GM23338 (cell line): ENCODE results near the gene C1orf21. TPM values are rescaled to one million over a fixed set of nuclear protein-coding genes. Genes with fewer than 3 reads are reported as not detected.
A peak's percentile ranks its signal among the peaks of the same experiment; 100 is the strongest.

ENCODE experiments used
- ATAC-seq: fragments of 200-7000 bp; cut with Tn5 transposase; 3 replicates; pipeline ENCODE4 v1.9.1; 2020
- DNase-seq: peaks from one replicate; pipeline ENCODE4 v3.0.0-alpha.2; 2015; ENCODE audit warnings: low spot score
- H2AFZ ChIP-seq: fragments of 200-600 bp; sonication (generic); 2 replicates; pipeline ENCODE4 v1.8.0; 2016; ENCODE audit warnings: antibody characterized with exemption, mild to moderate bottlenecking, moderate library complexity
- H3F3A ChIP-seq: fragments of 200-600 bp; sonication (generic); replicated peaks from 2 replicates; pipeline ENCODE4 v1.8.0; 2017; ENCODE audit warnings: antibody characterized with exemption, mixed run types, low read depth
- H3K27ac ChIP-seq: fragments of 200-600 bp; sonication (generic); 2 replicates; pipeline ENCODE4 v1.6.1; 2016; ENCODE audit warnings: low read depth
- H3K27me3 ChIP-seq: fragments of 200-600 bp; sonication (generic); 2 replicates; pipeline ENCODE4 v1.8.0; 2016; ENCODE audit warnings: mild to moderate bottlenecking, mixed run types, moderate library complexity; ENCODE audit not compliant: insufficient read depth
- H3K36me3 ChIP-seq: fragments of 200-600 bp; sonication (generic); 2 replicates; pipeline ENCODE4 v1.8.0; 2016; ENCODE audit warnings: mild to moderate bottlenecking; ENCODE audit not compliant: insufficient read depth
- H3K4me1 ChIP-seq: fragments of 200-600 bp; sonication (generic); 2 replicates; pipeline ENCODE4 v1.8.0; 2016; ENCODE audit warnings: mild to moderate bottlenecking, moderate library complexity; ENCODE audit not compliant: insufficient read depth
- H3K4me2 ChIP-seq: fragments of 200-600 bp; sonication (generic); 2 replicates; pipeline ENCODE4 v1.7.1; 2017; ENCODE audit warnings: mixed run types
- H3K4me3 ChIP-seq: fragments of 200-600 bp; sonication (generic); 2 replicates; pipeline ENCODE4 v1.6.1; 2016; ENCODE audit warnings: mixed run types
- H3K79me2 ChIP-seq: fragments of 200-600 bp; sonication (generic); replicated peaks from 2 replicates; pipeline ENCODE4 v1.8.0; 2017; ENCODE audit warnings: mild to moderate bottlenecking; ENCODE audit not compliant: insufficient read depth
- H3K9me2 ChIP-seq: fragments of 200-600 bp; sonication (generic); 2 replicates; pipeline ENCODE4 v1.8.0; 2017; ENCODE audit not compliant: insufficient read depth
- H4K20me1 ChIP-seq: fragments of 200-600 bp; sonication (generic); replicated peaks from 2 replicates; pipeline ENCODE4 v1.8.0; 2017; ENCODE audit warnings: mild to moderate bottlenecking; ENCODE audit not compliant: insufficient read depth
- H3K27ac Mint-ChIP-seq: 2 replicates; pipeline ENCODE4 v1.8.0; 2020; ENCODE audit warnings: inconsistent platforms, mild to moderate bottlenecking, moderate library complexity, mixed read lengths
- H3K27me3 Mint-ChIP-seq: 3 replicates; pipeline ENCODE4 v1.8.0; 2022; ENCODE audit warnings: low read depth, mild to moderate bottlenecking, moderate library complexity, mixed read lengths, inconsistent platforms; ENCODE audit not compliant: insufficient read depth, poor library complexity
- H3K36me3 Mint-ChIP-seq: 3 replicates; pipeline ENCODE4 v1.8.0; 2021; ENCODE audit warnings: low read depth, mild to moderate bottlenecking, inconsistent platforms, moderate library complexity, mixed read lengths
- H3K4me1 Mint-ChIP-seq: 3 replicates; pipeline ENCODE4 v1.8.0; 2020; ENCODE audit warnings: mild to moderate bottlenecking, inconsistent platforms, mixed read lengths
- H3K4me3 Mint-ChIP-seq: 3 replicates; pipeline ENCODE4 v1.8.0; 2021; ENCODE audit warnings: moderate library complexity, mild to moderate bottlenecking, inconsistent platforms, mixed read lengths
- H3K9me3 Mint-ChIP-seq: 3 replicates; pipeline ENCODE4 v1.8.0; 2020; ENCODE audit warnings: moderate library complexity, mild to moderate bottlenecking, inconsistent platforms, mixed read lengths
- CREB1 ChIP-seq: fragments of 250-450 bp; sonication (Bioruptor Pico); IDR thresholded peaks from 2 replicates; pipeline ENCODE4 v1.5.0; 2020; ENCODE audit warnings: low read depth, mild to moderate bottlenecking, moderate library complexity
- CTCF ChIP-seq, 2 experiments: fragments of 200-600 bp in 1 of 2; sonication (generic) in 1 of 2; conservative IDR thresholded peaks; 2 replicates each; pipeline versions ENCODE4 v1.5.1 to v1.6.1; 2016 to 2017; ENCODE audit warnings: antibody characterized with exemption in 2 of 2, low read depth in 2 of 2, mild to moderate bottlenecking in 2 of 2, moderate library complexity in 1 of 2
- EZH2 ChIP-seq: fragments of 200-600 bp; sonication (generic); IDR thresholded peaks from one replicate; pipeline ENCODE4 v1.8.0; 2017; ENCODE audit warnings: antibody characterized with exemption, mild to moderate bottlenecking, low read depth; ENCODE audit not compliant: unreplicated experiment
- JUNB ChIP-seq: IDR thresholded peaks from one replicate; pipeline ENCODE4 v1.6.1; 2016; ENCODE audit warnings: antibody characterized with exemption; ENCODE audit not compliant: unreplicated experiment
- REST ChIP-seq: IDR thresholded peaks from one replicate; pipeline ENCODE4 v1.6.1; 2018; ENCODE audit warnings: antibody characterized with exemption; ENCODE audit not compliant: unreplicated experiment
- ZNF114 ChIP-seq: fragments of 250-450 bp; sonication (Bioruptor Pico); IDR thresholded peaks from 2 replicates; pipeline ENCODE4 v1.5.0; 2020; ENCODE audit warnings: mild to moderate bottlenecking, moderate library complexity
- polyA plus RNA-seq: library from polyadenylated mRNA; unstranded; fragments of >200 nt; fragmentation: Nextera tagmentation; extraction: Ambion mirVana; gene quantifications from 2 replicates; pipeline ENCODE4 v1.2.1, GENCODE V29; 2016
- total RNA-seq: library from RNA; depleted of rRNA; stranded (reverse); fragments of >200 nt; shearing (Covaris generic); gene quantifications from 2 replicates; pipeline ENCODE4 v1.2.3, GENCODE V29; 2014

Gene C1orf21
- total and polyA plus RNA-seq, 2 experiments from 2014 or later, result 28.0 to 40.4 TPM

GRCh38 chr1:184456189-184456588 is 69.4 kb downstream of the C1orf21 start:
- Histone ChIP-seq H3K4me2 (peak overlapping the region; percentile 11; the same call in 1 of the 2 replicates), H4K20me1 (no peaks in the 10 kb centered on the region), H3K4me1 (peaks cover 58% of the 10 kb centered on the region), H3K9me2 (no peaks in the 10 kb centered on the region), H3F3A (0 out of 2 replicates have a peak, but pooled peaks cover 2% of the 10 kb centered on the region), H3K27me3 (no peaks in the 10 kb centered on the region), H3K4me3 (no peak overlapping the region), H3K27ac (no peak overlapping the region), H3K79me2 (peaks cover 94% of the 10 kb centered on the region), H3K36me3 (no peaks in the 10 kb centered on the region), H2AFZ (no peak overlapping the region)
- peaks cover 63% of the 10 kb centered on the region for H3K4me1 Mint-ChIP-seq
- H3K4me3 Mint-ChIP-seq, result no peak overlapping the region
- ATAC-seq (no peak), DNase-seq (no peak)
- H3K36me3 Mint-ChIP-seq, result peaks cover 11% of the 10 kb centered on the region; the same call in 1 of the 3 replicates
- H3K27me3 Mint-ChIP-seq, result no peaks in the 10 kb centered on the region
- H3K27ac Mint-ChIP-seq, result no peak overlapping the region
- H3K9me3 Mint-ChIP-seq, result no peaks in the 10 kb centered on the region; the same call in 2 of the 3 replicates
- TF ChIP-seq REST (no peak), EZH2 (no peak)

GRCh38 chr1:184457500-184457899 is 70.7 kb downstream of the C1orf21 start:
- H3K27me3 Mint-ChIP-seq, result no peaks in the 10 kb centered on the region
- Histone ChIP-seq H3K36me3 (no peaks in the 10 kb centered on the region), H3K79me2 (peaks cover 96% of the 10 kb centered on the region), H2AFZ (no peak overlapping the region), H3F3A (no peaks in the 10 kb centered on the region), H3K4me2 (no peak overlapping the region), H3K4me1 (peaks cover 63% of the 10 kb centered on the region), H4K20me1 (no peaks in the 10 kb centered on the region), H3K27ac (no peak overlapping the region), H3K4me3 (no peak overlapping the region), H3K27me3 (no peaks in the 10 kb centered on the region), H3K9me2 (no peaks in the 10 kb centered on the region)
- H3K9me3 Mint-ChIP-seq, result no peaks in the 10 kb centered on the region; the same call in 2 of the 3 replicates
- H3K27ac Mint-ChIP-seq, result peak overlapping the region; percentile 67; the same call in 1 of the 2 replicates
- ATAC-seq (no peak), DNase-seq (no peak)
- H3K36me3 Mint-ChIP-seq, result peaks cover 11% of the 10 kb centered on the region; the same call in 1 of the 3 replicates
- peaks cover 68% of the 10 kb centered on the region for H3K4me1 Mint-ChIP-seq
- no peak overlapping the region for H3K4me3 Mint-ChIP-seq
- TF ChIP-seq CTCF (conservative IDR thresholded peaks at IDR 0.05; ENCODE audit: low read depth in 2 of 2) (no peak), JUNB (no peak), ZNF114 (CRISPR knock-in tag) (no peak), CREB1 (CRISPR knock-in tag) (no peak)
